Measurements from ENCODE around the gene FAM47B.

- no peak for TF ChIP-seq CTCF (IDR thresholded peaks at IDR 0.05)
- no peak for TF ChIP-seq TAF1 (IDR thresholded peaks at IDR 0.05; ENCODE audit: borderline replicate concordance, low read depth, low read length)
- no peak for TF ChIP-seq RXRA (IDR thresholded peaks at IDR 0.05; ENCODE audit: borderline replicate concordance, low read depth)
- no peak for TF ChIP-seq POLR2AphosphoS5 (IDR thresholded peaks at IDR 0.05; ENCODE audit: low read depth, low read length)
- TF ChIP-seq MXI1 (IDR thresholded peaks at IDR 0.05; ENCODE audit: low read depth, low read length): no peak
- TF ChIP-seq SIN3A (IDR thresholded peaks at IDR 0.05; ENCODE audit: borderline replicate concordance, low read depth, low read length): no peak
- no peak for TF ChIP-seq SMC3 (IDR thresholded peaks at IDR 0.05; ENCODE audit: low read depth, low read length)
- TF ChIP-seq EZH2phosphoT487 (IDR thresholded peaks at IDR 0.05; ENCODE audit: borderline replicate concordance, low read depth): no peak
- TF ChIP-seq FOXM1 (IDR thresholded peaks at IDR 0.05; ENCODE audit: low read depth): no peak
- no peak for TF ChIP-seq FOSL2 (IDR thresholded peaks at IDR 0.05; ENCODE audit: borderline replicate concordance, low read depth)
Measured at GRCh38 chrX:34909151-34909550, 33.4 kb upstream of the FAM47B start.

All from SK-N-SH (cell line).